Measurements from ENCODE around the gene SERTAD1.
"Not testable (repeated sequence)": the region's sequence is repeated elsewhere in the genome, so short reads cannot be mapped to it uniquely, and the experiment has no call there.

SERTAD1 gene

DNA sequence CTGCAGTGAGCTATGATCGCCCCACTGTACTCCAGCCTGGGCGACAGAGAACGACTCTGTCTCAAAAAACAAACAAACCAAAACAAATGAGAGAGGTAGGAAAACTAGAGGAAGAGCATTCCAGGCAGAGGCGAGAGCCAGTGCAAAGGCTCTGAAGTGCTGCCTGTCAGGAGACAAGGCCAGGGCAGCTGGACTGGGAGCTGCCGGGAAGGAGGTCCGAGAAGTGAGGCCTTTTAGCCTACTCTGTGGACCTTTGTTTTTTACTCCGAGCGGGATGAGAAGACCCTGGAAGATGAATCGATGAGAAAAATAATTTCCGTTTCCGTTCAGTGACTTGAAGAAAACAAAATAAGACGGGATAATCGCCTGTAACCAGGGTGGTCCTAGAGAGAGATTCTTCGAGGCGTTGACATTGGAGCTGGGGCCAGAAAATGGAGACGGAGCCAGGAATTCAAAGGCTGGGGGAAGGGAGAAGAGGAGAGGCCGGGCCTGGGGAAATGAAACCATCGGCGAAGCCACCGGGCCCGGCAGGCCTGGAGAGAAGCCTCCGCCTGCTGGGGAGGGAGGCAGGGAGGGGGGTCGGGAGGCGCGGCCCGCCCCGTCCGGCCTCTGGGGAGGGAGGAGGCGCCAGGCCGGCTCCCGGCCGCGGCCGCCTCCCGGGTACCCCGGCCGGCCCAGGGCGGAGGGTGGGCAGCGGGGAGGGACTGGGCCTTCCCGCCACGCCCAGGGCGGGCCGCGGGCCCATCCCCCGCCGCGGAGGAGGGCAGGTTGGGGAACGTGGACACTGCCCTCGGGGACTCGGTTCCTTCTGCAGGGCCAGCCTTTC lies 7.8 kb upstream of the SERTAD1 start:
- Histone ChIP-seq H2BK15ac (ENCODE audit: low read length) (no peak overlapping the region), H4K8ac (ENCODE audit: low read depth, low read length) (no peak overlapping the region), H2BK5ac (ENCODE audit: low read length) (peak overlapping the region; percentile 53), H3K18ac (ENCODE audit: low read length) (peak overlapping the region; percentile 93), H2AK5ac (ENCODE audit: low read depth, low read length) (peak overlapping the region; percentile 58), H3K79me1 (ENCODE audit: low read depth, low read length) (peaks cover 3% of the 10 kb centered on the region), H3K23ac (ENCODE audit: low read depth, low read length, poor library complexity) (peak overlapping the region; percentile 73), H3K9me3 (replicated peaks in 1 of 2; ENCODE audit: control insufficient read depth in 2 of 2, insufficient read depth in 1 of 2, low read depth in 1 of 2, low read length in 2 of 2) (no peaks in the 10 kb centered on the region), H3K4ac (ENCODE audit: low read length) (no peak overlapping the region), H2BK12ac (ENCODE audit: low read length) (no peak overlapping the region), H2BK120ac (ENCODE audit: low read depth, low read length) (no peak overlapping the region), H3K4me3 (ENCODE audit: low read length in 2 of 2) (peak overlapping the region; percentile 5 to 52), H3K36me3 (replicated peaks in 1 of 2; ENCODE audit: control insufficient read depth in 2 of 2, insufficient read depth in 2 of 2, low read length in 2 of 2) (no peaks in the 10 kb centered on the region), H2AFZ (ENCODE audit: low read length) (peak overlapping the region; percentile 75), H3K14ac (ENCODE audit: low read length) (no peak overlapping the region), H3K4me2 (ENCODE audit: insufficient read depth, low read length, poor library complexity, severe bottlenecking) (peak overlapping the region; percentile 56), H3K27me3 (ENCODE audit: control insufficient read depth in 3 of 3, insufficient read depth in 3 of 3, low read depth in 1 of 3, low read length in 3 of 3) (no peaks in the 10 kb centered on the region), H3K4me1 (ENCODE audit: control insufficient read depth in 2 of 2, insufficient read depth in 1 of 2, low read depth in 1 of 2, low read length in 2 of 2) (peaks cover 4 to 7% of the 10 kb centered on the region in 2 donors), H3K9ac (ENCODE audit: low read depth, low read length, poor library complexity) (no peak overlapping the region), H3K27ac (replicated peaks; ENCODE audit: low read length) (peak overlapping the region; percentile 73), H4K91ac (ENCODE audit: low read depth, low read length, poor library complexity) (no peak overlapping the region)
- no CpG with 5 or more reads among the region's 50 CpGs for WGBS, 2 donors (ENCODE audit: extremely low coverage in 2 of 2, insufficient read length in 2 of 2, insufficient replicate concordance in 1 of 2)
- DNase-seq (ENCODE audit: low spot score) = peak; percentile 76

DNA sequence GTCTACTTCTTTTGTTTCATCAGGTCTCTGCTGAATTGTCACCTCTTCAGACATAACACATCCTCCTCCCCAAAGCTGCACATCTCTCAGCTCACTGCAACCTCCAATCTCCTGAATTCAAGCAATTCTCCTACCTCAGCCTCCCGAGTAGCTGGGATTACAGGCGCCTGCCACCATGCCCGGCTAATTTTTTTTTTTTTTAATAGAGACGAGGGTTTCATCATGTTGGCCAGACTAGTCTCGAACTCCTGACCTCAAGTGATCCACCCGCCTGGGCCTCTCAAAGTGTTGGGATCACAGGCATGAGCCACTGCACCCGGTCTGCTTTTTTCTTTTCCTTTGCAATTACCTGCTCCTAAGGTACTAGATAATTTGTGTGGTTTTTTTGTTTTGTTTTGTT lies 7.0 kb upstream of the SERTAD1 start:
- H3K9ac ChIP-seq (ENCODE audit: low read depth, low read length, poor library complexity); H2BK12ac ChIP-seq (ENCODE audit: low read length); H3K27me3 ChIP-seq (ENCODE audit: control insufficient read depth in 3 of 3, insufficient read depth in 3 of 3, low read depth in 1 of 3, low read length in 3 of 3); H3K23ac ChIP-seq (ENCODE audit: low read depth, low read length, poor library complexity); H2AFZ ChIP-seq (ENCODE audit: low read length); H3K4me1 ChIP-seq (ENCODE audit: control insufficient read depth in 2 of 2, insufficient read depth in 1 of 2, low read depth in 1 of 2, low read length in 2 of 2); H2BK120ac ChIP-seq (ENCODE audit: low read depth, low read length); H2BK5ac ChIP-seq (ENCODE audit: low read length); H3K9me3 ChIP-seq (replicated peaks in 1 of 2; ENCODE audit: control insufficient read depth in 2 of 2, insufficient read depth in 1 of 2, low read depth in 1 of 2, low read length in 2 of 2); H3K4me2 ChIP-seq (ENCODE audit: insufficient read depth, low read length, poor library complexity, severe bottlenecking); H2BK15ac ChIP-seq (ENCODE audit: low read length); H3K36me3 ChIP-seq (replicated peaks in 1 of 2; ENCODE audit: control insufficient read depth in 2 of 2, insufficient read depth in 2 of 2, low read length in 2 of 2); H3K14ac ChIP-seq (ENCODE audit: low read length); H2AK5ac ChIP-seq (ENCODE audit: low read depth, low read length); H3K18ac ChIP-seq (ENCODE audit: low read length); H3K79me1 ChIP-seq (ENCODE audit: low read depth, low read length); H4K91ac ChIP-seq (ENCODE audit: low read depth, low read length, poor library complexity); DNase-seq (ENCODE audit: low spot score); H4K8ac ChIP-seq (ENCODE audit: low read depth, low read length); H3K4ac ChIP-seq (ENCODE audit: low read length): not testable (repeated sequence)
- WGBS, 2 donors (ENCODE audit: extremely low coverage in 2 of 2, insufficient read length in 2 of 2, insufficient replicate concordance in 1 of 2) = no CpG with 5 or more reads among the region's 7 CpGs
- Histone ChIP-seq H3K27ac (replicated peaks; ENCODE audit: low read length) (peak overlapping the region; percentile 73), H3K4me3 (ENCODE audit: low read length in 2 of 2) (peak overlapping the region in 1 of 2 donors; percentile 52)

DNA sequence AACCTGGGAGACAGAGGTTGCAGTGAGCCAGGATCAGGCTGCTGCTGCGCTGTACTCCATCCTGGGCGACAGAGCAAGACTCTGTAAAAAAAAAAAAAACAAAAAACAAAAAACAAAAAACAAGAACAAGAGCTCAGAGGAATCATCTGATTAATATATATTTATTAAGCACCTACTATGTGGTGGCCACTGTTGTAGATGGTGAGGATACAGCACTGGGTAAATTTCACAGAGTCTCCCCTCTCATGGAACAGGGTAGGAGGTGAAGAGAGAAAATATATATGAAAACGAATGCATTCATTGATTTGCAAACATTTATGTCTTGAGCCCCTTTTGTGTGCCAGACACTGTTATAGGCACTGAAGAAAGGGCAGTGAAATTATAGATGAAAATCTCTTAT lies 5.9 kb upstream of the SERTAD1 start:
- Histone ChIP-seq H3K9me3 (replicated peaks in 1 of 2; ENCODE audit: control insufficient read depth in 2 of 2, insufficient read depth in 1 of 2, low read depth in 1 of 2, low read length in 2 of 2) (no peaks in the 10 kb centered on the region), H2BK120ac (ENCODE audit: low read depth, low read length) (no peak overlapping the region), H2BK5ac (ENCODE audit: low read length) (no peak overlapping the region), H3K4me1 (ENCODE audit: control insufficient read depth in 2 of 2, insufficient read depth in 1 of 2, low read depth in 1 of 2, low read length in 2 of 2) (peaks cover 4 to 7% of the 10 kb centered on the region in 2 donors), H3K23ac (ENCODE audit: low read depth, low read length, poor library complexity) (no peak overlapping the region), H3K4me2 (ENCODE audit: insufficient read depth, low read length, poor library complexity, severe bottlenecking) (no peak overlapping the region), H3K4ac (ENCODE audit: low read length) (no peak overlapping the region), H2AFZ (ENCODE audit: low read length) (no peak overlapping the region), H3K18ac (ENCODE audit: low read length) (no peak overlapping the region), H3K27ac (replicated peaks; ENCODE audit: low read length) (no peak overlapping the region), H3K4me3 (ENCODE audit: low read length in 2 of 2) (no peak overlapping the region), H3K36me3 (replicated peaks in 1 of 2; ENCODE audit: control insufficient read depth in 2 of 2, insufficient read depth in 2 of 2, low read length in 2 of 2) (no peaks in the 10 kb centered on the region), H2BK12ac (ENCODE audit: low read length) (no peak overlapping the region), H3K9ac (ENCODE audit: low read depth, low read length, poor library complexity) (no peak overlapping the region), H2AK5ac (ENCODE audit: low read depth, low read length) (no peak overlapping the region), H2BK15ac (ENCODE audit: low read length) (no peak overlapping the region), H4K8ac (ENCODE audit: low read depth, low read length) (no peak overlapping the region), H3K14ac (ENCODE audit: low read length) (no peak overlapping the region), H4K91ac (ENCODE audit: low read depth, low read length, poor library complexity) (no peak overlapping the region), H3K79me1 (ENCODE audit: low read depth, low read length) (peaks cover 3% of the 10 kb centered on the region), H3K27me3 (ENCODE audit: control insufficient read depth in 3 of 3, insufficient read depth in 3 of 3, low read depth in 1 of 3, low read length in 3 of 3) (no peaks in the 10 kb centered on the region)
- DNase-seq (ENCODE audit: low spot score) = no peak
- no CpG with 5 or more reads among the region's 3 CpGs for WGBS, 2 donors (ENCODE audit: extremely low coverage in 2 of 2, insufficient read length in 2 of 2, insufficient replicate concordance in 1 of 2)

- H4K91ac ChIP-seq (ENCODE audit: low read depth, low read length, poor library complexity); H3K9me3 ChIP-seq (replicated peaks in 1 of 2; ENCODE audit: control insufficient read depth in 2 of 2, insufficient read depth in 1 of 2, low read depth in 1 of 2, low read length in 2 of 2); H3K9ac ChIP-seq (ENCODE audit: low read depth, low read length, poor library complexity); H2BK12ac ChIP-seq (ENCODE audit: low read length); DNase-seq (ENCODE audit: low spot score); H3K4me3 ChIP-seq (ENCODE audit: low read length in 2 of 2); H2BK120ac ChIP-seq (ENCODE audit: low read depth, low read length); H3K79me1 ChIP-seq (ENCODE audit: low read depth, low read length); H2AK5ac ChIP-seq (ENCODE audit: low read depth, low read length); H4K8ac ChIP-seq (ENCODE audit: low read depth, low read length); H2BK15ac ChIP-seq (ENCODE audit: low read length); H3K27ac ChIP-seq (replicated peaks; ENCODE audit: low read length); H2AFZ ChIP-seq (ENCODE audit: low read length); H3K4me2 ChIP-seq (ENCODE audit: insufficient read depth, low read length, poor library complexity, severe bottlenecking); H3K36me3 ChIP-seq (replicated peaks in 1 of 2; ENCODE audit: control insufficient read depth in 2 of 2, insufficient read depth in 2 of 2, low read length in 2 of 2); H3K18ac ChIP-seq (ENCODE audit: low read length); H3K23ac ChIP-seq (ENCODE audit: low read depth, low read length, poor library complexity); H3K14ac ChIP-seq (ENCODE audit: low read length); H2BK5ac ChIP-seq (ENCODE audit: low read length); H3K4ac ChIP-seq (ENCODE audit: low read length); H3K27me3 ChIP-seq (ENCODE audit: control insufficient read depth in 3 of 3, insufficient read depth in 3 of 3, low read depth in 1 of 3, low read length in 3 of 3); H3K4me1 ChIP-seq (ENCODE audit: control insufficient read depth in 2 of 2, insufficient read depth in 1 of 2, low read depth in 1 of 2, low read length in 2 of 2): not testable (repeated sequence)
- no CpG with 5 or more reads among the region's 10 CpGs for WGBS, 2 donors (ENCODE audit: extremely low coverage in 2 of 2, insufficient read length in 2 of 2, insufficient replicate concordance in 1 of 2)
Measured at GRCh38 chr19:40430242-40430641, 4.5 kb upstream of the SERTAD1 start.

Data from neuronal stem cell (in vitro differentiated cells).